HG02642 (cell line): ENCODE results near the gene MYOF.

Source experiments
- ATAC-seq: cut with Tn5 transposase; IDR thresholded peaks from one replicate; pipeline ENCODE4 v1.9.1; 2021; ENCODE audit warnings: mild to moderate bottlenecking; ENCODE audit not compliant: unreplicated experiment, poor library complexity

Gene MYOF

DNA sequence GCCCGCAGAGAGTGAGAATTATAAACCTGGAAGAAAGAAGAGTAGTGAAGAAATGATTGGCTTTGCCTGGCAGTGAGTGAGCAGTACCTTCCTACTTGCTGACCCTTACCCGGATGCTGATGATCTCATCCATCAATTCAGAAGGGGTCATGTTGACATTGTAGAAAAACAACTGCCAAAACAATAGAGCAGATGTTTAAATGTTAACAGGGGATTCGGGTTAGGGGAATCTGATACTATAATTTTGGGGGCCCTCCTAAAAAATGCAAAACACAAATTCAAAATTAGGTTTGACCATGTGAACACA lies 78.1 kb downstream of the MYOF start:
- no peak for ATAC-seq

DNA sequence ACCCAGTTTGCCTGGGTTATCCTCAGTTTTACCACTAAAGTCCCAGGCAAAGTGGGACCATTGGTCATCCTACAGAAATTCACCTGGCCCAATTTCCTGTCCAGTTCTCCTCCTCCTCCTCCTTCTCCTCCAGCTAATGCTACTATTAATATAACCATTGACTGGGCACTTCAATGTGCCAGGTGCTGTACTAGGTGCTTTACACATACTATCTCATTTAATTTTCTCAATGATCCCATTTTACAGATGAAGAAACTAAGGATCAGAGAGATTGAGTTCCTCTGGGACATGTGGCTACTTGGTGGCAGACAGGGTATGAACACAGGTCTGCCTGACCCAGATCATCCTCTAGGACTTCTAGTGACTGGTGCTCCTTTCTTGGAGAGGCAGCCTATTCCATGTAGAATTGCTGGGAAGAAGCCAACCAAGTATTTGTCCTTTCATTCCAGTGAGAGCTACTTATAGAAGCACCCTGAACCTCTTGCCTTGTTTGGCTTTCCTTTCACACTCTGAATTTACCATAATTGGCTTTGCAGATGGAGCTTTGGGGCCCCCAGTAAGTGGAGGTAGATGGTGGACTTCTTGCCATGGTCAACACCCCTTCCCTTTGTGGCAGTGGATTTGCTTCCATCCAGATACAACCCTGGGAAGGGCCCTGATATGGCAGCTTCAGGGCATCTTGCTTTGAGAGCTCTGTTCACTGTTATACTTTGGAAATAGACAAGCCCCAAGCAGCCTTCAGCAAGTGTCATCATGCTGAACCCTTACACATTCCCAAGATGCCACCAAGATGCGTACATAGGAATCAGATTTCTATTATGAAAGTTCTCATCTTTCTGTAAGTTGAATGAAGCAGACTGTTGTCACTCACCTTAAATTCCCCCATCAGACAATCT lies 78.7 kb downstream of the MYOF start:
- ATAC-seq: no peak

GRCh38 chr10:93402192-93402591 lies 79.9 kb downstream of the MYOF start:
- no peak for ATAC-seq

- no peak for ATAC-seq
Measured at GRCh38 chr10:93398528-93398927, 83.6 kb downstream of the MYOF start.

DNA sequence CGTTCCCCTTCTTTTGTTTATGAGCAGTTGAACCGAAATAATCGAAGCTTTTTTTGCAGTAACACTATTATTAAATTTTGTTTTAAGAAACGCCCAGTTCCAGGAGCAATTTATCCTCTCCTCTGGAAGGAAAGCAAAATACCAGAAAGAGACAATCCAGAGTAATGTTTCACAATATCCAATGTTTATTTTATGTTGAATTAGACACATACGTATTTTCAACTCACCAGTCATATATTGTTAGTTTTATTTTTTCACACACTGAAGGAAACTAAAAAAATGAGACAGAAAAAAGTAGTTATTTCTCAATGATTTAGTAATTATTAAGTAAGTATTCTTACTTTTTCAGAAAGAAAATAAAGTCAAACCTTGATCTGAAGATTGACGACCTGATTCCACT lies 85.1 kb downstream of the MYOF start:
- no peak for ATAC-seq

DNA sequence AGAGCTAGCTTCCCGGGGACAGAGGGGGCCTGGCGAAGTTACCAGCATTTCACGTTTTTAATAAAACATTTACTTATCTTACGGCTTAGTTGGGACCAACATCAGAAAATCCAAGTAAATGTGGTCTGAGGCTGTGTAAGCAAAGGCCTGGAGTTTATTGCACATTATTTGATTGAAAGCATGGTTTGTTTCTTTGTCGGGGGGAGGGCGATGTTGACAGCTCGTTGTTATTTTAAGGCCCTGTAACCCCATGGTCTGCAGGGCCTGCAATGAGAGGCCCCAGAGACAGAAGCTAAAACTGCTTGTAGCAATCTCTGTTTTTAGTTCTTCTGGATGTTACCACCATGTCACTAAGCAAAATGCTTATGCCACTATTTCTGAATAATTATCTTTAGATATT lies 88.9 kb downstream of the MYOF start:
- ATAC-seq: no peak

GRCh38 chr10:93392121-93392520 lies 90.0 kb downstream of the MYOF start:
- ATAC-seq: no peak

- ATAC-seq: no peak
Measured at GRCh38 chr10:93390306-93391090, 91.6 kb downstream of the MYOF start.

GRCh38 chr10:93386631-93387369 lies 95.3 kb downstream of the MYOF start:
- no peak for ATAC-seq

DNA sequence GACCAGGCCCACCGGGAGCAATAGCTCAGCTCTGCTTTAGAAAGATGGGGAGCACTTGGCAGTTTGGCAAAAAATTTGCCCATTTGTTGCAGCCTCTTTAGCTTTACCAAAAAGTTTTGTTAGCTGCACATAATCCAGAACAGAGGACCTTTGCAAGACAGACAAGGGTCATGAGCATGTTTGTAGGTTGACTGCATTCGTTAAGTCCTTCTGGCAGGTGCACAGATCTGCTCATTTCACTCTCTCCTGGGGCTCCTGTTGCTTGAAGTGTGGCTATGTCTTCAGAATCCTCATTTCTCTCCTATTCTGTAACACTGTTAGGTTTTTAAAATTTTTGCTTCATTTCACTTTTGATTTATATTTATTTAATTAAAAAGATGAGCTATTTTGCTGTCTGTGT lies 96.8 kb downstream of the MYOF start:
- no peak for ATAC-seq

GRCh38 chr10:93384006-93384405 lies 98.1 kb downstream of the MYOF start:
- ATAC-seq: no peak

GRCh38 chr10:93383562-93383981 lies 98.6 kb downstream of the MYOF start:
- no peak for ATAC-seq

GRCh38 chr10:93379731-93380575 lies 102.2 kb downstream of the MYOF start:
- no peak for ATAC-seq

GRCh38 chr10:93378997-93379730 lies 103.0 kb downstream of the MYOF start:
- no peak for ATAC-seq

GRCh38 chr10:93378039-93378438 lies 104.1 kb downstream of the MYOF start:
- ATAC-seq: no peak

- ATAC-seq: peak; percentile 69
Measured at GRCh38 chr10:93376372-93377293, 105.5 kb downstream of the MYOF start.

DNA sequence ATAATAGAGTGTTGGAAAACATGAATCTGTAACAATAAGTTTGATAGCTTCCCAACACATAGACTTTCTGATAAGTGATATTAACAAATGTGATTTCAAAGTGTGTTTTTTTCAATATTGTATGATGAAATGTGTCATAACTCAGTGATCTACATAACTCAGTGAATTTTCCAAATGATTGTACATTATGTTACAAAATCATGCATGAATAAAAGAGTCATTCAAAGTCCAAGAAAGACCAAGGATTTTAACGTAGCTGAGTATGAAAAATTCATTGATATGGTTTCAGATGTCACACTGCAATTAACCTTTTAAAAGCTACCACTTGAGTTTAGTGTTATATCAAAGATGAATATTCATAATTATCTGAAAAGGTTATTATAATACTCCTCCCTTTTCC lies 111.2 kb downstream of the MYOF start:
- ATAC-seq: no peak

GRCh38 chr10:93369588-93370164 lies 112.5 kb downstream of the MYOF start:
- no peak for ATAC-seq
